HepG2 (cell line): Measurements from ENCODE around the gene MMP17. TPM values are rescaled to one million over a fixed set of nuclear protein-coding genes. Genes with fewer than 3 reads are reported as not detected.

ENCODE experiments used
- ATAC-seq: fragments of 200-7000 bp; cut with Tn5 transposase; 3 replicates; pipeline ENCODE4 v1.9.1; 2020; ENCODE audit warnings: mild to moderate bottlenecking, moderate library complexity
- BruUV-seq: library from RNA; stranded (reverse); fragments of 400-500 nt; replicated peaks from 2 replicates; lab custom pipeline; 2021; lab: Mats Ljungman, UMichigan
- CTCF ChIA-PET: fragments of 300-600 bp; formaldehyde crosslinking; extraction: SDS; loops from one replicate; lab custom pipeline; 2021; ENCODE audit warnings: low total read pairs, inconsistent platforms, low intra/inter-chr PET ratio; lab: Yijun Ruan, JAX
- POLR2A ChIA-PET: fragments of 350-600 bp; sonication (Branson Sonifier 250); formaldehyde crosslinking; loops from one replicate; lab custom pipeline; 2020; ENCODE audit warnings: antibody characterized with exemption, inconsistent platforms; lab: Yijun Ruan, JAX
- DNase-seq: peaks from one replicate; pipeline ENCODE4 v3.0.0-alpha.2; 2015; ENCODE audit warnings: low spot score
- FAIRE-seq: peaks from 3 replicates; lab custom pipeline; 2011; peaks lifted over from hg19 to GRCh38; lab: Jason Lieb, UNC
- H2AFZ ChIP-seq: one replicate; pipeline ENCODE4 v1.6.1; 2011; ENCODE audit warnings: low read length, inconsistent platforms
- H3K27ac ChIP-seq: fragments of 300-600 bp; 3 replicates; pipeline ENCODE4 v1.8.0; 2011; ENCODE audit warnings: mixed run types, mild to moderate bottlenecking, mixed read lengths, low read length, inconsistent platforms; ENCODE audit not compliant: insufficient read depth; ENCODE audit errors: extremely low read length
- H3K27me3 ChIP-seq, 2 experiments: fragments of 200-600 bp in 1 of 2; 2 replicates in 1 of 2; 3 replicates in 1 of 2; pipeline versions ENCODE4 v1.6.0 to v1.8.0; 2011; ENCODE audit warnings: low read length in 2 of 2, mild to moderate bottlenecking in 2 of 2, moderate library complexity in 2 of 2, inconsistent platforms in 1 of 2; ENCODE audit not compliant: insufficient read depth in 2 of 2, control insufficient read depth in 1 of 2
- H3K36me3 ChIP-seq, 2 experiments: fragments of 200-600 bp in 1 of 2; replicated peaks in 1 of 2; 2 replicates in 1 of 2; 3 replicates in 1 of 2; pipeline versions ENCODE4 v1.5.1 to v1.8.0; 2011; ENCODE audit warnings: low read length in 2 of 2, inconsistent platforms in 1 of 2; ENCODE audit not compliant: insufficient read depth in 2 of 2, control insufficient read depth in 1 of 2
- H3K4me1 ChIP-seq: 2 replicates; pipeline ENCODE4 v1.5.1; 2012; ENCODE audit warnings: low read length, inconsistent platforms; ENCODE audit not compliant: insufficient read depth
- H3K4me2 ChIP-seq: 2 replicates; pipeline ENCODE4 v1.6.0; 2011; ENCODE audit warnings: low read depth, low read length, inconsistent platforms
- H3K4me3 ChIP-seq, 3 experiments: fragments of 200-600 bp in 1 of 3; sonication (generic), shearing (Covaris generic) in 1 of 3; replicated peaks in 1 of 3; 2 replicates each; pipeline ENCODE4 v1.5.1; 2011 to 2016; ENCODE audit warnings: low read length in 3 of 3, inconsistent platforms in 2 of 3, low read depth in 2 of 3, mild to moderate bottlenecking in 2 of 3, control low read depth in 1 of 3, mixed read lengths in 1 of 3; ENCODE audit not compliant: insufficient read depth in 1 of 3
- H3K79me2 ChIP-seq: one replicate; pipeline ENCODE4 v1.6.1; 2011; ENCODE audit warnings: low read length, inconsistent platforms; ENCODE audit not compliant: insufficient read depth
- H3K9ac ChIP-seq: 2 replicates; pipeline ENCODE4 v1.6.0; 2011; ENCODE audit warnings: mild to moderate bottlenecking, low read depth, low read length, inconsistent platforms; ENCODE audit not compliant: insufficient read depth
- H3K9me3 ChIP-seq: 2 replicates; pipeline ENCODE4 v1.5.1; 2012; ENCODE audit warnings: mild to moderate bottlenecking, low read length
- H4K20me1 ChIP-seq: 2 replicates; pipeline ENCODE4 v1.6.0; 2011; ENCODE audit warnings: inconsistent platforms, mild to moderate bottlenecking, low read length, moderate library complexity; ENCODE audit not compliant: insufficient read depth
- HNF1B ChIP-seq: sonication (generic); formaldehyde crosslinking; IDR thresholded peaks from 2 replicates; pipeline ENCODE4 v1.5.1; 2020; ENCODE audit warnings: mild to moderate bottlenecking, moderate library complexity, missing genetic modification reagents
- PLRG1 ChIP-seq: fragments of 450-650 bp; conservative IDR thresholded peaks from 2 replicates; pipeline ENCODE4 v1.6.1; 2016
- THAP9 ChIP-seq: sonication (generic); formaldehyde crosslinking; IDR thresholded peaks from 2 replicates; pipeline ENCODE4; 2020; ENCODE audit warnings: missing genetic modification reagents, mild to moderate bottlenecking, borderline replicate concordance
- ZNF263 ChIP-seq: sonication (generic); formaldehyde crosslinking; IDR thresholded peaks from 2 replicates; pipeline ENCODE4 v1.4.0; 2020; ENCODE audit warnings: missing genetic modification reagents
- WGBS: methylation state at CpG from one replicate; pipeline ENCODE4 v1.1.6; 2017; ENCODE audit warnings: low lambda C conversion rate; 5-methylcytosine and 5-hydroxymethylcytosine counted together
- in situ Hi-C: cut with HindIII; loops from 2 replicates; pipeline ENCODE4 v1.10.0; 2017; ENCODE audit warnings: low pct_unique_long_range_greater_than_20kb; ENCODE audit not compliant: extremely low pct_ligation_motif_present
- intact Hi-C: fragments of 100-400 bp; cut with micrococcal nuclease; formaldehyde crosslinking; loops from one replicate; pipeline ENCODE4 v1.10.0; 2022; ENCODE audit not compliant: unreplicated experiment
- polyA plus RNA-seq, 8 experiments: library from polyadenylated mRNA; depleted of rRNA in 3 of 8; stranded (reverse) in 7 of 8; unstranded in 1 of 8; fragments of >200 nt; fragmentation: Illumina TruSeq in 4 of 8; extraction: Trizol in 4 of 8; gene quantifications; 2 replicates each; pipeline versions ENCODE4 v1.2.1 to v1.2.3, GENCODE V29; 2011 to 2016; ENCODE audit warnings: low read depth in 4 of 8, missing spikeins in 1 of 8, mixed read lengths in 1 of 8; ENCODE audit not compliant: insufficient read depth in 1 of 8
- total RNA-seq, 5 experiments: library from RNA; depleted of rRNA; stranded (reverse); fragments of >200 nt; fragmentation: Illumina TruSeq; extraction: Trizol; gene quantifications; 2 replicates each; pipeline ENCODE4 v1.2.3, GENCODE V29; 2016; ENCODE audit warnings: low read depth in 1 of 5

MMP17 gene
- total and polyA plus RNA-seq, 2 of the 13 experiments (the other 11 are each of a cell fraction or from before 2014, with no cell fraction given): 0.55 to 0.80 TPM

- ATAC-seq (no peak), DNase-seq (no peak), FAIRE-seq (no peak)
- Histone ChIP-seq H3K9me3 (no peaks in the 10 kb centered on the region), H3K4me3 (peak overlapping the region in 1 of 3 experiments; percentile 43; a peak in 1 of 6 replicates), H3K4me2 (peak overlapping the region; percentile 46), H4K20me1 (no peaks in the 10 kb centered on the region), H3K4me1 (peaks cover 48% of the 10 kb centered on the region), H3K27me3 (peaks cover 11 to 28% of the 10 kb centered on the region in 2 experiments), H3K36me3 (no peaks in the 10 kb centered on the region), H3K27ac (no peak overlapping the region), H3K9ac (no peak overlapping the region), H2AFZ (no peak overlapping the region), H3K79me2 (no peaks in the 10 kb centered on the region)
- POLR2A ChIA-PET: interaction anchor here (0.5 to 1.6 kb wide), 4 partner anchors 8 to 98 kb away, joined by 3 to 6 read pairs (median 4); partner anchors contain the start of gene EP400
- CTCF ChIA-PET: interaction anchor here (1.2 to 1.3 kb wide), 2 partner anchors 98 to 149 kb away, joined by 3 to 5 read pairs; partner anchors contain the start of gene EP400
- no TSS peak for BruUV-seq
- intact Hi-C loops (loop anchor here (5.0 kb wide), 2 partner anchors 60 to 150 kb away; no protein-coding TSS in a partner anchor), in situ Hi-C loops (no loop called here)
- no peak for TF ChIP-seq PLRG1
- TF ChIP-seq THAP9 (CRISPR knock-in tag): 0 out of 2 replicates have a peak, but pooled peaks have one; percentile 5
- TF ChIP-seq HNF1B (CRISPR knock-in tag): 0 out of 2 replicates have a peak, but pooled peaks have one; percentile 3
- TF ChIP-seq ZNF263 (CRISPR knock-in tag): peak; percentile 42
- WGBS: 82% methylated on average over 9 of the region's 37 CpGs
Observed at GRCh38 chr12:131851741-131852550, 23.8 kb downstream of the MMP17 start.
